Mesenchymal stem cell (in vitro differentiated cells and primary cell): ENCODE data around the gene LDHAL6B.

ENCODE experiments used
- DNase-seq: peaks from one replicate; pipeline ENCODE4 v3.0.0-alpha.2; 2013
- H2AFZ ChIP-seq: one replicate; pipeline ENCODE4 v1.6.1; 2013; ENCODE audit warnings: low read depth, mild to moderate bottlenecking, control low read depth, inconsistent platforms, low read length, moderate library complexity
- H2AK5ac ChIP-seq: 2 replicates; pipeline ENCODE4 v1.6.1; 2013; ENCODE audit warnings: low read length, moderate library complexity, mild to moderate bottlenecking, inconsistent platforms; ENCODE audit not compliant: severe bottlenecking
- H2BK120ac ChIP-seq: one replicate; pipeline ENCODE4 v1.6.1; 2013; ENCODE audit warnings: low read depth, mild to moderate bottlenecking, inconsistent platforms, low read length, moderate library complexity
- H2BK12ac ChIP-seq, 2 experiments: one replicate each; pipeline ENCODE4 v1.6.1; 2013; ENCODE audit warnings: inconsistent platforms in 2 of 2, low read length in 2 of 2, mild to moderate bottlenecking in 2 of 2, moderate library complexity in 2 of 2, control low read depth in 1 of 2
- H2BK15ac ChIP-seq: one replicate; pipeline ENCODE4 v1.6.1; 2013; ENCODE audit warnings: mild to moderate bottlenecking, low read depth, inconsistent platforms; ENCODE audit not compliant: poor library complexity, severe bottlenecking
- H2BK5ac ChIP-seq: 2 replicates; pipeline ENCODE4 v1.6.1; 2013; ENCODE audit warnings: low read depth, mild to moderate bottlenecking, low read length, control low read depth, inconsistent platforms; ENCODE audit not compliant: poor library complexity, severe bottlenecking
- H3K14ac ChIP-seq, 2 experiments: one replicate each; pipeline ENCODE4 v1.6.1; 2013; ENCODE audit warnings: inconsistent platforms in 2 of 2, low read length in 2 of 2, control low read depth in 1 of 2, mild to moderate bottlenecking in 1 of 2, moderate library complexity in 1 of 2
- H3K18ac ChIP-seq, 2 experiments: one replicate each; pipeline ENCODE4 v1.6.1; 2013; ENCODE audit warnings: inconsistent platforms in 2 of 2, low read length in 2 of 2, control low read depth in 1 of 2, low read depth in 1 of 2, mild to moderate bottlenecking in 1 of 2
- H3K23ac ChIP-seq, 2 experiments: one replicate each; pipeline ENCODE4 v1.6.1; 2013; ENCODE audit warnings: inconsistent platforms in 2 of 2, low read length in 2 of 2, mild to moderate bottlenecking in 2 of 2, moderate library complexity in 2 of 2, control low read depth in 1 of 2
- H3K27ac ChIP-seq: 2 replicates; pipeline ENCODE4 v1.5.1; 2013; ENCODE audit warnings: mild to moderate bottlenecking, moderate library complexity, low read length, control low read depth, inconsistent platforms; ENCODE audit not compliant: poor library complexity, severe bottlenecking
- H3K27me3 ChIP-seq, 2 experiments: 2 replicates each; pipeline versions ENCODE4 v1.6.1 to v1.7.0; 2013; ENCODE audit warnings: low read length in 2 of 2, mild to moderate bottlenecking in 2 of 2, moderate library complexity in 2 of 2, control low read depth in 1 of 2, inconsistent platforms in 1 of 2; ENCODE audit not compliant: control insufficient read depth in 1 of 2, insufficient read depth in 1 of 2
- H3K36me3 ChIP-seq, 2 experiments: 2 replicates each; pipeline versions ENCODE4 v1.6.1 to v1.7.0; 2013; ENCODE audit warnings: low read length in 2 of 2, control low read depth in 1 of 2, inconsistent platforms in 1 of 2, low read depth in 1 of 2, mild to moderate bottlenecking in 1 of 2; ENCODE audit not compliant: insufficient read depth in 2 of 2, control insufficient read depth in 1 of 2
- H3K4ac ChIP-seq, 2 experiments: one replicate each; pipeline ENCODE4 v1.6.1; 2013; ENCODE audit warnings: inconsistent platforms in 2 of 2, low read length in 2 of 2, mild to moderate bottlenecking in 2 of 2, moderate library complexity in 2 of 2, control low read depth in 1 of 2, low read depth in 1 of 2
- H3K4me1 ChIP-seq: 2 replicates; pipeline ENCODE4 v1.6.1; 2013; ENCODE audit warnings: low read depth, low read length, control low read depth; ENCODE audit not compliant: control insufficient read depth, insufficient read depth
- H3K4me2 ChIP-seq: 2 replicates; pipeline ENCODE4 v1.6.1; 2013; ENCODE audit warnings: low read length, mild to moderate bottlenecking, inconsistent platforms; ENCODE audit not compliant: poor library complexity, severe bottlenecking
- H3K4me3 ChIP-seq, 2 experiments: 2 replicates each; pipeline versions ENCODE4 v1.5.1 to v1.7.0; 2013; ENCODE audit warnings: low read length in 2 of 2, mild to moderate bottlenecking in 2 of 2, control low read depth in 1 of 2, low read depth in 1 of 2; ENCODE audit not compliant: insufficient read depth in 1 of 2
- H3K79me1 ChIP-seq: replicated peaks from 2 replicates; pipeline ENCODE4 v1.6.1; 2013; ENCODE audit warnings: mild to moderate bottlenecking, control low read depth, low read length, inconsistent platforms; ENCODE audit not compliant: poor library complexity, severe bottlenecking
- H3K9ac ChIP-seq: 2 replicates; pipeline ENCODE4 v1.7.0; 2013; ENCODE audit warnings: mild to moderate bottlenecking, low read length, moderate library complexity
- H3K9me3 ChIP-seq: 2 replicates; pipeline ENCODE4 v1.7.0; 2013; ENCODE audit warnings: mild to moderate bottlenecking, low read length; ENCODE audit not compliant: control insufficient read depth
- H4K8ac ChIP-seq: one replicate; pipeline ENCODE4 v1.6.1; 2013; ENCODE audit warnings: inconsistent platforms, mild to moderate bottlenecking, low read length, moderate library complexity
- H4K91ac ChIP-seq: one replicate; pipeline ENCODE4 v1.6.1; 2013; ENCODE audit warnings: mild to moderate bottlenecking, low read length, inconsistent platforms
- WGBS: methylation state at CpG from one replicate; pipeline ENCODE4 v1.1.7; 2013; ENCODE audit warnings: mixed read lengths; 5-methylcytosine and 5-hydroxymethylcytosine counted together

LDHAL6B gene

DNA sequence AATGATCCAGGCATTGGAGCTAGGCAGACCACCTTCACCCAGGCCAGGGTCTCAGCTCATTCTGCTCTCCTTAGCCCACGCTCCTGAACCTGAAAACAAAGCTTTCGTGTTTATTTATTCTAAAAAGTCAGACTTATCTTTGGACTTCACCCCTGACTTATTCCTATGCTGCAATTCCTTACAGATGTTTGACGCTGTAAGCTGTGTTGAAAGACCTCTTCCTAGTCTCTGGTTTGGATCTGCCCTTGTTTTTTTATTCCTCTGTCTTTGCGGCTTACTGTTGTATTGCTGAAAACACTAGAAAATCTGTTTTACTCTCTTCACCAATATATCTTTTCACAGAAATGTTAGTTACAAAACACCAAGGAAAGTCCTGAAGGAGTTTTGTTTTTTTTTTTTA, 40.5 kb upstream of the LDHAL6B start:
- H3K27ac ChIP-seq: peak overlapping the region; percentile 19
- no peak overlapping the region for H2BK120ac ChIP-seq
- no peak overlapping the region for H3K4me2 ChIP-seq
- no peak overlapping the region for H2BK15ac ChIP-seq
- no peak overlapping the region for H3K23ac ChIP-seq
- peak overlapping the region; percentile 11 for H2BK5ac ChIP-seq
- peak overlapping the region; percentile 54 for H2AK5ac ChIP-seq
- peak overlapping the region in 1 of 2 experiments; percentile 45 for H2BK12ac ChIP-seq
- H3K9ac ChIP-seq: peak overlapping the region; percentile 52
- H3K27me3 ChIP-seq: no peaks in the 10 kb centered on the region
- no peak overlapping the region for H3K4me3 ChIP-seq
- H3K4ac ChIP-seq: peak overlapping the region; percentile 13 to 29
- WGBS: 71% methylated on average over 4 of the region's 4 CpGs
- peak; percentile 64 for DNase-seq
- H3K4me1 ChIP-seq: peaks cover 18% of the 10 kb centered on the region
- H4K91ac ChIP-seq: no peak overlapping the region
- H4K8ac ChIP-seq: no peak overlapping the region
- peak overlapping the region in 1 of 2 experiments; percentile 40 for H3K18ac ChIP-seq
- H3K9me3 ChIP-seq: no peaks in the 10 kb centered on the region
- peaks cover 15% of the 10 kb centered on the region for H3K79me1 ChIP-seq
- H3K14ac ChIP-seq: no peak overlapping the region
- H3K36me3 ChIP-seq: peaks cover 33 to 79% of the 10 kb centered on the region in 2 experiments
- no peak overlapping the region for H2AFZ ChIP-seq

- no peak overlapping the region for H3K4me2 ChIP-seq
- H3K4ac ChIP-seq: peak overlapping the region; percentile 41 to 96
- no peak overlapping the region for H3K23ac ChIP-seq
- 75% methylated on average over 10 of the region's 11 CpGs for WGBS
- H3K9me3 ChIP-seq: no peaks in the 10 kb centered on the region
- H3K9ac ChIP-seq: peak overlapping the region; percentile 52
- H2AFZ ChIP-seq: no peak overlapping the region
- peaks cover 16% of the 10 kb centered on the region for H3K79me1 ChIP-seq
- H3K36me3 ChIP-seq: peaks cover 34 to 79% of the 10 kb centered on the region in 2 experiments
- peak overlapping the region; percentile 10 for H3K27ac ChIP-seq
- no peak overlapping the region for H4K91ac ChIP-seq
- H3K4me1 ChIP-seq: peaks cover 19% of the 10 kb centered on the region
- no peak overlapping the region for H2BK5ac ChIP-seq
- no peak for DNase-seq
- no peak overlapping the region for H2BK120ac ChIP-seq
- no peak overlapping the region for H3K4me3 ChIP-seq
- no peaks in the 10 kb centered on the region for H3K27me3 ChIP-seq
- H2AK5ac ChIP-seq: peak overlapping the region; percentile 51
- H2BK15ac ChIP-seq: no peak overlapping the region
- peak overlapping the region; percentile 0 for H4K8ac ChIP-seq
- peak overlapping the region; percentile 22 to 73 for H2BK12ac ChIP-seq
- peak overlapping the region; percentile 23 to 96 for H3K18ac ChIP-seq
- peak overlapping the region in 1 of 2 experiments; percentile 73 for H3K14ac ChIP-seq
Measured at GRCh38 chr15:59166601-59167265, 39.9 kb upstream of the LDHAL6B start.

- peak; percentile 79 for DNase-seq
- Histone ChIP-seq H3K27ac (peak overlapping the region; percentile 94), H2BK120ac (peak overlapping the region; percentile 69), H3K14ac (no peak overlapping the region), H3K79me1 (peaks cover 20% of the 10 kb centered on the region), H3K4me1 (peaks cover 19% of the 10 kb centered on the region), H2BK5ac (peak overlapping the region; percentile 82), H4K91ac (peak overlapping the region; percentile 53), H3K9ac (peak overlapping the region; percentile 89), H3K9me3 (no peaks in the 10 kb centered on the region), H3K4me2 (no peak overlapping the region), H4K8ac (peak overlapping the region; percentile 77), H2AFZ (no peak overlapping the region), H3K23ac (no peak overlapping the region), H2BK15ac (peak overlapping the region; percentile 12), H2BK12ac (peak overlapping the region; percentile 57 to 62), H3K4me3 (no peak overlapping the region), H3K27me3 (no peaks in the 10 kb centered on the region), H2AK5ac (peak overlapping the region; percentile 47), H3K4ac (peak overlapping the region; percentile 51 to 73), H3K36me3 (peaks cover 34 to 78% of the 10 kb centered on the region in 2 experiments), H3K18ac (peak overlapping the region; percentile 82)
- 25% methylated on average over 3 of the region's 7 CpGs for WGBS
Measured at GRCh38 chr15:59168536-59168935, 38.1 kb upstream of the LDHAL6B start.

- no peak overlapping the region for H3K4me3 ChIP-seq
- no peak overlapping the region for H4K8ac ChIP-seq
- WGBS: 75% methylated on average over 2 of the region's 3 CpGs
- H3K14ac ChIP-seq: no peak overlapping the region
- peak overlapping the region; percentile 94 for H3K27ac ChIP-seq
- no peak overlapping the region for H2AFZ ChIP-seq
- H3K4ac ChIP-seq: no peak overlapping the region
- H3K79me1 ChIP-seq: peaks cover 19% of the 10 kb centered on the region
- no peaks in the 10 kb centered on the region for H3K27me3 ChIP-seq
- no peak overlapping the region for H3K4me2 ChIP-seq
- H2BK5ac ChIP-seq: no peak overlapping the region
- no peak overlapping the region for H2BK120ac ChIP-seq
- no peaks in the 10 kb centered on the region for H3K9me3 ChIP-seq
- H3K36me3 ChIP-seq: peaks cover 34 to 78% of the 10 kb centered on the region in 2 experiments
- no peak overlapping the region for H3K23ac ChIP-seq
- peak; percentile 93 for DNase-seq
- H3K4me1 ChIP-seq: peaks cover 19% of the 10 kb centered on the region
- peak overlapping the region in 1 of 2 experiments; percentile 8 for H3K18ac ChIP-seq
- no peak overlapping the region for H4K91ac ChIP-seq
- no peak overlapping the region for H2BK15ac ChIP-seq
- peak overlapping the region in 1 of 2 experiments; percentile 19 for H2BK12ac ChIP-seq
- peak overlapping the region; percentile 51 for H2AK5ac ChIP-seq
- H3K9ac ChIP-seq: peak overlapping the region; percentile 89
Measured at GRCh38 chr15:59169251-59169708, 37.4 kb upstream of the LDHAL6B start.
